ENCODE data around the gene IL17B. TPM values are rescaled to one million over a fixed set of nuclear protein-coding genes. Genes with fewer than 3 reads are reported as not detected.

IL17B gene
- total RNA-seq, 2 donors from 2014 or later: not detected

DNA sequence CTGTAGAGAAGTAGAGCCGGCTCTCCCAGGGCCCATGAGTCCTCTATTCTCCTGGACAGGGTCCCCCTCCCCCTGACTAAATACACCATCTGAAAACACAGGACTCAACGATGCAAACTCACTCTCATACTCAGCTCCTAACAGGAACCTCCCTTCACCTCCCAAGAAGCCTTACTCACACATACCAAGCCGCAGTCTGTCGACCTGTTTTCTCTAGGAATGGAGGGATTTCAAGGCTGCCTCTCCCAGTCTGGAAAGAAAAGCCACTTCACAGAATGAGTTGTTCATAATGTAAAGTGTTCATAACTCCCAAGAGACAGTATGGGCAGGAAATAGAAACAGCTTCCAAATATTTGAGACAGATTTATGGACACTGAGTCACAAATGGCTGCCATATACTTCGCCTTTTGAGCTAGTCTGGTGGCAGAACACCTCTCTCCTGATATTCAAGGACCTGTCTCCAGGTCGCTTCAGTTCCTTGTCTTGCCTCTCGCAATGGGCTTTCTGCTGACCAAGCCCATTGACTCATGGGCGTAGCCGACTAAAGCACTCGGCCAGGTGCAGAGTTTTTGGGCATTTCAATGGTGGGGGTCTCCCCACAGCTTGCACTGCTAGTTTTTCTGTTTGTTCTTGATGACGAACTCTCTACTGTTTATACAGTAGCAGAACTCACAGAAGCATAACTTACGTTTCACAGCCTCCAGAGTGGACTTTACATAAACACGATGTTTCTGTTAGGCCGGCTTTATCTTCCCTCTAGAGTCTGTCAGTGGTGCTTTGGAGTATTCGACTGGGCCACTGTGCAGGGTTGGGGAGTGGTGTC is 25.0 kb upstream of the IL17B start:
- H3K4me1 ChIP-seq (ENCODE audit: control insufficient read depth, insufficient read depth, low read length): peaks cover 7% of the 10 kb centered on the region
- Mint-ChIP-seq H3K4me1 (peaks cover 55% of the 10 kb centered on the region), H3K9me3 (no peaks in the 10 kb centered on the region), H3K27me3 (ENCODE audit: insufficient read depth) (no peaks in the 10 kb centered on the region), H3K27ac (no peak overlapping the region), H3K36me3 (ENCODE audit: low read depth) (no peaks in the 10 kb centered on the region), H3K4me3 (no peak overlapping the region)
- H3K27me3 ChIP-seq (ENCODE audit: control insufficient read depth, insufficient read depth, low read length, poor library complexity, severe bottlenecking): no peaks in the 10 kb centered on the region
- H3K36me3 ChIP-seq (ENCODE audit: control insufficient read depth, insufficient read depth, low read length): no peaks in the 10 kb centered on the region
- TF ChIP-seq, protein P1, sequence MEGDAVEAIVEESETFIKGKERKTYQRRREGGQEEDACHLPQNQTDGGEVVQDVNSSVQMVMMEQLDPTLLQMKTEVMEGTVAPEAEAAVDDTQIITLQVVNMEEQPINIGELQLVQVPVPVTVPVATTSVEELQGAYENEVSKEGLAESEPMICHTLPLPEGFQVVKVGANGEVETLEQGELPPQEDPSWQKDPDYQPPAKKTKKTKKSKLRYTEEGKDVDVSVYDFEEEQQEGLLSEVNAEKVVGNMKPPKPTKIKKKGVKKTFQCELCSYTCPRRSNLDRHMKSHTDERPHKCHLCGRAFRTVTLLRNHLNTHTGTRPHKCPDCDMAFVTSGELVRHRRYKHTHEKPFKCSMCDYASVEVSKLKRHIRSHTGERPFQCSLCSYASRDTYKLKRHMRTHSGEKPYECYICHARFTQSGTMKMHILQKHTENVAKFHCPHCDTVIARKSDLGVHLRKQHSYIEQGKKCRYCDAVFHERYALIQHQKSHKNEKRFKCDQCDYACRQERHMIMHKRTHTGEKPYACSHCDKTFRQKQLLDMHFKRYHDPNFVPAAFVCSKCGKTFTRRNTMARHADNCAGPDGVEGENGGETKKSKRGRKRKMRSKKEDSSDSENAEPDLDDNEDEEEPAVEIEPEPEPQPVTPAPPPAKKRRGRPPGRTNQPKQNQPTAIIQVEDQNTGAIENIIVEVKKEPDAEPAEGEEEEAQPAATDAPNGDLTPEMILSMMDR (conservative IDR thresholded peaks at IDR 0.05): no peak
- H3K27ac ChIP-seq (ENCODE audit: low read depth, low read length): no peak overlapping the region
- no peak overlapping the region for H3K9ac ChIP-seq (ENCODE audit: extremely low read depth, low read length, poor library complexity, severe bottlenecking)
- no peaks in the 10 kb centered on the region for H3K9me3 ChIP-seq (ENCODE audit: control insufficient read depth, low read length)
- 85 to 86% methylated on average over 13 to 15 of the region's 15 CpGs for WGBS, 2 experiments (ENCODE audit: insufficient coverage in 1 of 2, insufficient read length in 1 of 2)
- no peak overlapping the region for H3K4me3 ChIP-seq (ENCODE audit: low read length)
- no peak for DNase-seq

DNA sequence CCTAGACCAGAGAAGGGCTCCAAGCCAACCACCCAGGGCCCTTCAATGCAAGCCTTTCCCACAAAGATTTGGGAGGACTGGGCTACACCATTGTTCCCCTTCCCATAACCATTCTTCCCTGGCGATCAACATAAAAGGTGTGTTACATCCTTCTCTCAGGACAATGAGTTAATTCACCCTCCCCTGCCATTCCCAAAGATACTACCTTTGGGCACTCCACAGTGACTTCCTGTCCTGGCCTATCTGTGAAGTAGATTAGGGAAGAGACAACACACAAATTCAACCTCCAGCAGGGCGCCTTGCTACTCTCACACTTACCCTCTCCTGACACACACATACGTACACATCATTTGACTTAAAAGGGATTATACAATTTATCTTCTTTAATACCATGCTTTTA is 23.2 kb upstream of the IL17B start:
- H3K9ac ChIP-seq (ENCODE audit: extremely low read depth, low read length, poor library complexity, severe bottlenecking): no peak overlapping the region
- TF ChIP-seq, protein P1 (conservative IDR thresholded peaks at IDR 0.05): no peak
- Mint-ChIP-seq H3K9me3 (no peaks in the 10 kb centered on the region), H3K27me3 (ENCODE audit: insufficient read depth) (no peaks in the 10 kb centered on the region), H3K36me3 (ENCODE audit: low read depth) (no peaks in the 10 kb centered on the region), H3K4me1 (peaks cover 50% of the 10 kb centered on the region), H3K4me3 (no peak overlapping the region), H3K27ac (peak overlapping the region; percentile 71)
- no peaks in the 10 kb centered on the region for H3K27me3 ChIP-seq (ENCODE audit: control insufficient read depth, insufficient read depth, low read length, poor library complexity, severe bottlenecking)
- no peaks in the 10 kb centered on the region for H3K36me3 ChIP-seq (ENCODE audit: control insufficient read depth, insufficient read depth, low read length)
- no peak overlapping the region for H3K27ac ChIP-seq (ENCODE audit: low read depth, low read length)
- H3K4me1 ChIP-seq (ENCODE audit: control insufficient read depth, insufficient read depth, low read length): peaks cover 6% of the 10 kb centered on the region
- peak; percentile 73 for DNase-seq
- no peaks in the 10 kb centered on the region for H3K9me3 ChIP-seq (ENCODE audit: control insufficient read depth, low read length)
- WGBS, 2 experiments (ENCODE audit: insufficient coverage in 1 of 2, insufficient read length in 1 of 2): 65% methylated on average over 3 of the region's 3 CpGs; no CpG with 5 or more reads in 1 of the 2 experiments
- no peak overlapping the region for H3K4me3 ChIP-seq (ENCODE audit: low read length)

DNA sequence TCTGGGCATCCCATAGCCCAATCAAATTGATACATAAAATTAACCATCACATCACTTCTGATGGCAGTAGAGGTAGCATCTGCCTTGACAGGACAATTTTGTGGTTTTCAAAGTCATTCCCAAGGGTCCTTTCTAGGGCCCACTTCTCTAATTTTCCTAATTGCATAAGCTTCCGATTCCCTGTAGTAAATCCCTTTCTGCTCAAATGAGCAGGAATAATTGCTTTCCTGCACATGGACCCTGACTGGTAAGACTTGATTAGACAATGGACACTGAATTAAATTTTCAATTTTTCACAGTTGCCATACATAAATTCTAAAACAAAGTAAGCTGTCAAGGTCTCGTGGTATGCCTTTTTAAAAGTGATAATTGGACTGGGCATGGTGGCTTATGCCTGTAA is 22.0 kb upstream of the IL17B start:
- no peak overlapping the region for H3K4me3 Mint-ChIP-seq
- no peaks in the 10 kb centered on the region for H3K27me3 Mint-ChIP-seq (ENCODE audit: insufficient read depth)
- no peak overlapping the region for H3K9ac ChIP-seq (ENCODE audit: extremely low read depth, low read length, poor library complexity, severe bottlenecking)
- no peak overlapping the region for H3K27ac Mint-ChIP-seq
- no peak overlapping the region for H3K4me3 ChIP-seq (ENCODE audit: low read length)
- H3K36me3 Mint-ChIP-seq (ENCODE audit: low read depth): no peaks in the 10 kb centered on the region
- no peaks in the 10 kb centered on the region for H3K27me3 ChIP-seq (ENCODE audit: control insufficient read depth, insufficient read depth, low read length, poor library complexity, severe bottlenecking)
- TF ChIP-seq, protein P1 (conservative IDR thresholded peaks at IDR 0.05): no peak
- H3K9me3 ChIP-seq (ENCODE audit: control insufficient read depth, low read length): no peaks in the 10 kb centered on the region
- H3K27ac ChIP-seq (ENCODE audit: low read depth, low read length): no peak overlapping the region
- H3K4me1 ChIP-seq (ENCODE audit: control insufficient read depth, insufficient read depth, low read length): peaks cover 5% of the 10 kb centered on the region
- H3K9me3 Mint-ChIP-seq: no peaks in the 10 kb centered on the region
- no peaks in the 10 kb centered on the region for H3K36me3 ChIP-seq (ENCODE audit: control insufficient read depth, insufficient read depth, low read length)
- H3K4me1 Mint-ChIP-seq: peaks cover 42% of the 10 kb centered on the region
- no peak for DNase-seq
- WGBS, 2 experiments (ENCODE audit: insufficient coverage in 1 of 2, insufficient read length in 1 of 2): 96 to 100% methylated on average over 1 to 2 of the region's 2 CpGs

Data from endodermal cell (in vitro differentiated cells).